ENCODE data around the gene FAM193B. TPM values are rescaled to one million over a fixed set of nuclear protein-coding genes. Genes with fewer than 3 reads are reported as not detected.

FAM193B gene
- total RNA-seq, 1 donor from 2014 or later = 227 TPM

- DNase-seq = no peak
- TF ChIP-seq, protein P1, sequence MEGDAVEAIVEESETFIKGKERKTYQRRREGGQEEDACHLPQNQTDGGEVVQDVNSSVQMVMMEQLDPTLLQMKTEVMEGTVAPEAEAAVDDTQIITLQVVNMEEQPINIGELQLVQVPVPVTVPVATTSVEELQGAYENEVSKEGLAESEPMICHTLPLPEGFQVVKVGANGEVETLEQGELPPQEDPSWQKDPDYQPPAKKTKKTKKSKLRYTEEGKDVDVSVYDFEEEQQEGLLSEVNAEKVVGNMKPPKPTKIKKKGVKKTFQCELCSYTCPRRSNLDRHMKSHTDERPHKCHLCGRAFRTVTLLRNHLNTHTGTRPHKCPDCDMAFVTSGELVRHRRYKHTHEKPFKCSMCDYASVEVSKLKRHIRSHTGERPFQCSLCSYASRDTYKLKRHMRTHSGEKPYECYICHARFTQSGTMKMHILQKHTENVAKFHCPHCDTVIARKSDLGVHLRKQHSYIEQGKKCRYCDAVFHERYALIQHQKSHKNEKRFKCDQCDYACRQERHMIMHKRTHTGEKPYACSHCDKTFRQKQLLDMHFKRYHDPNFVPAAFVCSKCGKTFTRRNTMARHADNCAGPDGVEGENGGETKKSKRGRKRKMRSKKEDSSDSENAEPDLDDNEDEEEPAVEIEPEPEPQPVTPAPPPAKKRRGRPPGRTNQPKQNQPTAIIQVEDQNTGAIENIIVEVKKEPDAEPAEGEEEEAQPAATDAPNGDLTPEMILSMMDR (IDR thresholded peaks at IDR 0.05; ENCODE audit: partially characterized antibody, unreplicated experiment) = no peak
- peaks cover 20% of the 10 kb centered on the region for H3K9me3 Mint-ChIP-seq (ENCODE audit: unreplicated experiment)
- H3K27me3 Mint-ChIP-seq (ENCODE audit: unreplicated experiment) = peaks cover 22% of the 10 kb centered on the region
- peaks cover 4% of the 10 kb centered on the region for H3K36me3 Mint-ChIP-seq (ENCODE audit: unreplicated experiment)
- peaks cover 12% of the 10 kb centered on the region for H3K4me1 Mint-ChIP-seq (ENCODE audit: low read depth, unreplicated experiment)
- no peak overlapping the region for H3K27ac Mint-ChIP-seq (ENCODE audit: unreplicated experiment)
- no peak overlapping the region for H3K4me3 Mint-ChIP-seq (ENCODE audit: unreplicated experiment)
These were observed 34.7 kb downstream of the FAM193B start for GRCh38 chr5:177519463-177520235.

GRCh38 chr5:177516601-177517568, 37.5 kb downstream of the FAM193B start, which contains the start of gene DDX41:
Gene DDX41 (minus strand): TSS chr5:177516961. CDS start chr5:177516945, 16 bp downstream.
- Mint-ChIP-seq H3K9me3 (ENCODE audit: unreplicated experiment) (peaks cover 20% of the 10 kb centered on the region), H3K36me3 (ENCODE audit: unreplicated experiment) (peaks cover 4% of the 10 kb centered on the region), H3K27ac (ENCODE audit: unreplicated experiment) (peak within 1 kb of the TSS; percentile 92), H3K4me1 (ENCODE audit: low read depth, unreplicated experiment) (peaks cover 12% of the 10 kb centered on the region), H3K4me3 (ENCODE audit: unreplicated experiment) (peak within 1 kb of the TSS; percentile 99), H3K27me3 (ENCODE audit: unreplicated experiment) (peaks cover 20% of the 10 kb centered on the region)
- DNase-seq = peak; percentile 97
- TF ChIP-seq, protein P1 (IDR thresholded peaks at IDR 0.05; ENCODE audit: partially characterized antibody, unreplicated experiment) = no peak

GRCh38 chr5:177515580-177515979, 38.8 kb downstream of the FAM193B start:
- Mint-ChIP-seq H3K4me1 (ENCODE audit: low read depth, unreplicated experiment) (peaks cover 12% of the 10 kb centered on the region), H3K36me3 (ENCODE audit: unreplicated experiment) (peaks cover 4% of the 10 kb centered on the region), H3K4me3 (ENCODE audit: unreplicated experiment) (peak overlapping the region; percentile 99), H3K27ac (ENCODE audit: unreplicated experiment) (peak overlapping the region; percentile 36), H3K9me3 (ENCODE audit: unreplicated experiment) (peaks cover 21% of the 10 kb centered on the region), H3K27me3 (ENCODE audit: unreplicated experiment) (peaks cover 20% of the 10 kb centered on the region)
- TF ChIP-seq, protein P1 (IDR thresholded peaks at IDR 0.05; ENCODE audit: partially characterized antibody, unreplicated experiment) = peak; percentile 27
- DNase-seq = no peak

DNA sequence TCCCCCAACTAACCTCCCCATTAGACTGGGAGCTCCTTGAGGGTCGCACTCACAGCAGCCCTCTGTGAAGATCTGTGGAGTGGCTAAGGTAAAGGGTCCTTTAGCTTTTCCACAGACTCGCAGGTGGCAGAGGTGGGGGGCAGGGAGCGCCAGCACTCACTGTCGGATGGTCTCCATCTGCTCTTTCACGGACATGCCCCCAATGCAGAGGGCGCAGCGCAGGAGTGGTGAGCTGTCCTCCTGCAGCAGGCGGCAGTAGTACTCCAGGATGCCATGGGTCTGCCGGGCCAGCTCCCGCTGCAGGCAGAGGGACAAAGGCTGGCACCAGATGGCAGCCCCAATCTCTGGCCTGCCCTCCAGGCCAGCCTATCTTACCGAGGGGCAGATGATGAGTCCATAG, 39.8 kb downstream of the FAM193B start:
- Mint-ChIP-seq H3K4me1 (ENCODE audit: low read depth, unreplicated experiment) (peaks cover 14% of the 10 kb centered on the region), H3K27ac (ENCODE audit: unreplicated experiment) (no peak overlapping the region), H3K27me3 (ENCODE audit: unreplicated experiment) (peaks cover 18% of the 10 kb centered on the region), H3K4me3 (ENCODE audit: unreplicated experiment) (no peak overlapping the region), H3K36me3 (ENCODE audit: unreplicated experiment) (peaks cover 4% of the 10 kb centered on the region), H3K9me3 (ENCODE audit: unreplicated experiment) (peaks cover 18% of the 10 kb centered on the region)
- no peak for DNase-seq
- TF ChIP-seq, protein P1 (IDR thresholded peaks at IDR 0.05; ENCODE audit: partially characterized antibody, unreplicated experiment) = no peak
